DMS153 treated with DMSO at 0.1 percent for 48 hours (cell line): ENCODE measurements around the gene KLHL12.

ENCODE experiments used
- DNase-seq: peaks from one replicate; lab custom pipeline; 2025; ENCODE audit not compliant: unreplicated experiment; lab: John Stamatoyannopoulos, UW

KLHL12 gene

DNA sequence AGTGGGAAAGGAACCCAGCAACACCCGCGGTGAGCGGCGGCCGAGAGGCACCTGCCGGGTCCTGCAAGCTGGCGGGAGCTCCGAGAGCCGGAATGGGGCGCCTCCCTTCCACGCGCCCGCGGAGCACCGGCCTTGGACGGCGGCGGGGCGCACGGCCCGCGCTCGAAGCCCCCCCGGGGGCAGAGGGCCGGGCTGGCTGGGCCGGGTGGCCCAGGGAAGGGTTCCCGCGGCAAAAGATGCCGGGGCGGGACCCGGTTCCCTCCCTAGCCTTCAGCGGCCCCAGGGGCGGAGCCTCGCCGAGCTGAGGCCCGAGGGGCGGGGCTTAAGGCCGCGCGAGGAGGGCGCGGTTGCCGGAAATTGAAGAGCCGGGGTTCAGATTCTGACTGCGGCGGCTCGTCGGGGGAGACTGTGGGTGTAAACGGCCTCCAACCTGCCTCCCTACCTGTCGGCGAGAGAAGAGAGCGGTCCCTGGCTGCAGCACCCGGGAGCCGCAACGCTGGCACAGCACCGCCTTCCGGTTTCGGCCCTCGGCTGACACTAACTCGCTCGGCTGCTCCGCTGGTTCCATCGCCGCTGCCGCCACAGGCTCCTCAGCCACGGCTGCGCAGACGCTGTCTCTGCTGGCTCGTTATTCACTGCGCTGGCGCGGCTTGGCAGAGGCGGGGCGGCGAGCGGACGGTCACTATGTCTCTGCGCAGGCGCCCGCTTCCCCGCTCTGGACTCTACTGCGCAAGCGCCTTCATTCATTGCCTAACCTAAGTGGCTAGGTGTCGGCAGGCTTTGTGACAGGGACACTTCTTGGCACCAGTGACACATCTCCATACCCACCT, 38.3 kb downstream of the KLHL12 start, which contains the start of gene RABIF:
Gene RABIF (minus strand): TSS at position 619 of the 830 bp plus-strand sequence. CDS start 51 bp downstream, at position 568.
- DNase-seq: peak; percentile 99

DNA sequence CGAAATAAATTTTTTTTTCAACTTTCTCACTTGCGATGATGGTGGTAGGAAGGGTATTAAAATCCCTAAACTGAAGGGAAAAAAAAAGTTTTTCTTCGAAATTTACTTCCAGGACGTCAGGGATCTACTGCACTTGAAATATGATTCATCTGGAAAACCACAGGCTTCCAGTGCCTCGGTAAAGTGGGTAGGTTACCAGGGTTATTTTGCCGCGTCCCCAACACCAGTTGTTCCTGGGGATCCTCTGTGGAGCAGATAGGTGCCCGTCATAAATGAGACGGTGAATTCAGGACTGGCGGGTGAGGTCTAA, 38.9 kb downstream of the KLHL12 start:
- no peak for DNase-seq

DNA sequence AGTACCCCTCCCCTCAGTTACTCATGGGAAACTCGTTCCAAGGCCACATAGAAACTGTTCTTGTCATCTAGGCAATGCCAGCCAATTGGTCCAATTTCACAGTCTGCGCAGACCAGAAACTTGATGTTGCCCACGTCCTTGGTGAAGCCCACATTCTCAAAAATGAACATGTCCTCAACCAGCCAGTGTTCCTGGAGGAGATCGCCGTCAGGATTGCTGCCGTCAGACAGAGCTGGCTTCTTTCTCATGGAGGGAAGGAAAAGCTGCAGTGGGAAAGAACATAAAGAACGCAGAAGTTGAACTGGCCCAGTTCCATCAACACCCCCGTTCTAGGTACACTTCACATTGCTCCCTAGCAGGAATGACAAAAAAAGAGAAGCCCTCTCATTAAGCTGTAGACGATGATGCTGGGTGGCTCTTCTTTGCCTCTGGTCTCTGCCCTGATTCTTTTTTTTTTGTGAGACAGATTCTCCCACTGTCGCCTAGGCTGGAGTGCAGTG, 46.0 kb downstream of the KLHL12 start:
- DNase-seq: no peak

DNA sequence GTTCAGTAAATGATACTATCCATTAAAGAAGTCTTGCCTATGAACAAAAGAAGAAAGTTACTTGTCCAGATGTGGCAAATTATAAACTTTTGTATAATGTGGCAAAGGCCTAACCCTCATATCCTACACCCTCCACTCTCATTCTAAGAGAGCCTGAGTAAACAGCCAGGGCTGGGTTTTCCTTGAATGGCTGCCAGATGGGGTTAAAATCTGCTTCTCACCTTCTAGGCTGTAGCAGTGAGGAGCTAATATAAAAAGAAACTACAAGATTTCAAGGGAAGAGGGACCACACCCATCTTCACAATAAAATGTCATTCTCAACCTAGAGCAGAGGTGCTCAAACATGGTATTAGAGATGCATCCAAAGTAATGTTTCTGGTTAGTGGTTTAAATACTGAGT, 47.0 kb downstream of the KLHL12 start:
- DNase-seq: no peak

- no peak for DNase-seq
Measured at GRCh38 chr1:202879128-202879527, 47.9 kb downstream of the KLHL12 start.

GRCh38 chr1:202873026-202873425, 54.0 kb downstream of the KLHL12 start:
- DNase-seq: no peak

- no peak for DNase-seq
Measured at GRCh38 chr1:202871367-202871766, 55.7 kb downstream of the KLHL12 start.

DNA sequence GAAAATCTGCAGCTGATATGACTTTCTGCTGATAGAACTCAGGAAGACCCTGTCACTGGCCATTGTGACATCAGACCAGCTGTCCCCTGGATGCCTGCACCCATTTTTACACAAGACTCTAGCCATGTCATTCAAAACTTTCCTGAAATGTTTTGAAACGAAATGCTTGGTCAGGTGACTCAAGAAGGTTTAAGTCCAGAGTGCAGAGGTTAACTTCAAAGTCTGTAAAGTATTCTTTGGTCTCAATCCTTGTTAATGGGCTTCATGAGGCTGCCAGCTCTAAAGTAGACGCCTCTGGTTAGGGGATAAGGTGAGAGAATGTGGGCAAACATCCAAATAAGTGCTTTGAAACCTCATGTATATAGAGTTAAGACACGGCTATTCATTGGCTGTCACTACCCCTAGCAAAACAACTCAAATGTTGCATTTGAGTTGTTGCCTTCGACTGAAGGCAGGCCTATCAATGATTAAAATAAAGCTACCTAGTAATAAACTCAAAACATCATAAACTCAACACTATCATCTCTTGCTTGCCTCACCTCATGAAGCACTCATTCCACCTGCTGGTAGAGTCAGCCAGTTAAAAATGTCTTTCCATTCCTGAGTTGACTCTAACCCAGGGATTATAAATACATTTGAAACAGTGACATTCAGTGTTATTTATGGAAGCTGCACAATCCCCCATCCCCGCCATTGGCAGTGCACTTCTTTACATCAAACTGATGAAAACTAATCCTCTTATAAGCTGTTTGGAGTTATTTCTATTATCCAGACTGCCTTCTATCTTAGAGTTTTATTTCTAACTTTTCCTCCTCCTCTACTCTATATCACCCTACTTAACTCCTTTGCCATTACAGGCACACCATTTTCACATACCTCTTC, 64.1 kb downstream of the KLHL12 start:
- DNase-seq: no peak

DNA sequence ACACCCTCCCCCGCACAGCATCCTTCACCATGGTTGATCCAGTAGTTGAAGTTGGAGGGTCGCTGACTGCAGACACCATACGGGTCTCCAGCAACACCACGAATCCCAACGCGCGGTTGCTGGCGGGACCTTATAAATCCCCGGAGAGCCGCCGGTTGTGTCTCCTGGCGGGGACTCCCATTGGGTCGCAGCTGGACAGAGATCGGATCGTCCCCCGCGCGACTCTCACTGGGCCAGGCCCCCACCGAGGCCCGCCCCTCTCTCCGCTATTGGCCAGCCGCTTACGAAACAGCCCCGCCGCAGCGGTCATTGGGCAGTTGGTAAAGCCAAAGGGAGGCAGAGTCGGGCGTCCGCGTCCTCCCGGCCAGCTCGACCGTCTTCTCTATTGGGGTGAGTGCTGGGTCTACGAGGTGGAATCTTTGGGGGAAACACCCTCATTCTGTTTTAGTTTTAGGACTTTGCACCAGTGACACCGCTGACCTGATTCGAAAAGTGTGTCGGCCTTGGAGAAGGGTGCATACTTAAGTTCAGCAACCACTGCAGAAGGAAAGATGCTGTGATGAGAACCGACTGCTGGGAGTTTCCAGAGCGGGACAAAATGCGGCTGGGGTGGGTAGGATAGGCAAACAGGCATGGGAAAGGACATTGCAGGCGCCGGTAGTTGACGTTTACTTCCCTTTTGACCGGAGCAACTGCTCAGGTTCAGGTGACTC, 65.5 kb downstream of the KLHL12 start:
- DNase-seq: peak; percentile 93

DNA sequence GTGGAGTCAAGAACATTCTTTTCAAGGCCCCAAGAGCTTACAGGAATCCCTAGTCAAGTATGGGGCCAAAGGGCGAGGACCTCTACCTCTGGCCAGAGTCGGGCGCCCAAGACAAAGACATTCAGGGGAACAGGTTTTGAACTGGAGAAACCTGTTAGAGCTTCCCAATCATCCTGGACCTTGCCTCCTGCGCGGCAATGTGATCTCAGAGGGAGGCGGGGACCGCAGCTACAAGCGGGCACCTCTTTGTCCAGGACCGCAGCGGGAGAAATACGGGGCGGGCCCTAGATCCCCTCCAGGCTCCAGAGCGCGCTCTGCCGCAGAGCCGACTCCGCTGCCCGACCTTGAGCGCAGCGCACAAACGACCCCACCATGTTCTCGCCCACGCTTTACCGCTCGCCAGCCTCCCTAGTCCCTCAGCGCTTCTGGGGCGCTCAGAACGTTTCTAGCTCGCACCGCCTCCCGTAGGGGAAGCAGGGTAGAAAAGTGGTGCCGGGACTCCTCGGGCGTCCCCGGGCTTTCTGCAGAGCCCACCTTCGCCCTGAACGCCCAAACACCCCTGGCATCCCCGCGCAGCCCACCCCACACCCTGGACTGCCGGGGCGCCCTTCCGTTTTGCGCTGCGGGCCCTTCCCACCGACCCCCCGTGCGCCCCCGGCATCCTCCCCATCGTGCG, 66.2 kb downstream of the KLHL12 start:
- DNase-seq: peak; percentile 68

DNA sequence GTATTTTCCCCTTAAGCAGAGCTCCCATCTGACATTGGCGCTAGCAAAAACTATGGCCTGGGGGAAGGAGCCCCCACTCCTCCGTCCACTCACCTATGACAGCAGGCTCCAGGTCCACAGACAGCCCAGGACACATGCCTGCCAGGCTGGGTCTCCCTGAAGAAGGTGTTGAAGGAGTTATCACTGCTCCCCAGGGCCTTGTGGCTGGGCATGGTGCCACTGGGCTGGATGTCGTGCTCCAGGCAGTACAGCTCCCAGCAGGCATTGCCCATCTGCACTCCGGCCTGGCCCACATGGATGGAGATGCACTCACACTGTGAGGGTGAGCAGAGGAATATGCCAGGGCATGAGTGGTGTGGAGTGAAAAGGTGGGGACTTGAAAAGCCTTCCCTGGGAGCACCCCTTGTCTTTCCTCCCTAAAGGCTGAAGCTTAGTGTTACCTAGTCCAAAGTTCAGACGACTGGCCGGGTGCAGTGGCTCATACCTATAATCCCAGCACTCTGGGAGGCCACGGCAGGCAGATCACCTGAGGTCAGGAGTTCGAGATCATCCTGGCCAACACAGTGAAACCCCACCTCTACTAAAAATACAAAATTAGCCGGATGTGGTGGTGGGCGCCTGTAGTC, 68.1 kb downstream of the KLHL12 start:
- no peak for DNase-seq

DNA sequence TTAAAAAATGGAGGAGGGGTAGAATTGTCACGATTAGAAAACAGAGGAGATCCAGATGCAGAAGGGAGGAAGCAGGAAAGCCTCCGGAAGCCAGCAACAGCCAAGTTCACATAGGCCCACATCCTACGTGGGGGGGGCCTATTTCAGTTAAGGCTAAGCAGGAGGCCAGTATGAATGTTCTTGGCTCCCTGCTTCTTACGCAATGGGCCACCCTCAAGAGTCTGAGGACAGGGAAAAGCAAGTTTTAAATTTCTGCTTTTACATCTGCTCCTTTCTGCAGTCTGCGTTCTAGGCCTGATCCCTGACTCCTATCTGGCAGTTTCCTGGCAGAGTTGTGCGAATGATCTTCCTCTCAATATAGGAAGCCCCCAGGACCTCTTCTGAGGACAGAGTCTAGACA, 68.7 kb downstream of the KLHL12 start:
- no peak for DNase-seq

GRCh38 chr1:202857136-202857610, 69.9 kb downstream of the KLHL12 start:
- no peak for DNase-seq

- DNase-seq: no peak
Measured at GRCh38 chr1:202856014-202856413, 71.0 kb downstream of the KLHL12 start.

GRCh38 chr1:202854787-202855186, 72.2 kb downstream of the KLHL12 start:
- DNase-seq: no peak

DNA sequence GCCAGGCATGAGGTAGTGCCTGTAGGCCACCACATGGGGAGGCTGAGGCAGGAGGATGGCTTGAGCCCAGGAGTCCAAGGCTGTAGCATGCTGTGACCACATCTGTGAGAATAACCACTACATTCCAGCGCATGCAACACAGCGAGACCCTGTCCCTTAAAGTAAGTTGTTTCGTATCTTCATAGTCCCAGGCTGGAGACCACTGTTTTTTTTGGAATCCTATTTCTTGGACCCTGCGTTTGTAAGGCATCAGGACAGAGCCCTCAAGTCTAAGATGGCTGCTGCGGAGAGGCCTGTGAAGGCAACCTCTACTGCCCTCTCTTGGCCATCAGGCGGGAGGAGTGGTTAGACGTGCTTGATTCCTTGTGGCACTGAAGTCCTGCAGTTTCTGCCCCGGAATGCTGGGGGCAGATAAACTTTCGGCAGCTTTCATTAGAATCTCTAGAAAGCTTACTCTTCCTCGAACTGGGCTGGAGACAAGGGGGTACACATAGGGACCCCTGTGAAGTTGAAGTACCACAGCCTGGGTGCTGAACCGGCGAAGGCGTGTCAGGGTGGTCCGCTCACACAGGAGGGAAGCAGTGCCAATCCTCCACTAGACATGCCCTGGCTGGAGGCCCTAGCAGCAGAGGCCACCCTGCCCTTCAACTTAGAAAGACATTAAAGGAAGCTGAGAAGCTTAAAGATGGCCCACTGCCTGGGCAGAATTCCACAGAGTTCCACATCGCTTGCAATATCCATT, 74.7 kb downstream of the KLHL12 start:
- DNase-seq: no peak

- no peak for DNase-seq
Measured at GRCh38 chr1:202850593-202851362, 76.3 kb downstream of the KLHL12 start.

DNA sequence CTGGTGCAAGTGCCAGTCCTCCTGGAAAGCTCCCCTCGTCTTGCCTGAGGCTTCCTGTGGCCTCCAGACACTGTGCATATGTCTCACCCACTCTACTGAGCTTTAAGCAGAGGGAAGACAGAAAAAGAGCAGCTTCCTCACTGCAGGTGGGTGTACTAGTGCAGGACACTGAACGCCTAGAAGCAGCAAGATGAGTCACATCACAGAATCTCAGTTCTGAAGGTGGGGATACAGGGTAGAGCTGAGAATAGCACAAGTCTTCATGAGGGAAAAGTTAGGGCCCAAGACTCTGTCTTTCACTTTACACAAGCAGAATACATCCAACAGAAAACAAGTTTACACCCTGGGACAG, 78.9 kb downstream of the KLHL12 start:
- DNase-seq: no peak

DNA sequence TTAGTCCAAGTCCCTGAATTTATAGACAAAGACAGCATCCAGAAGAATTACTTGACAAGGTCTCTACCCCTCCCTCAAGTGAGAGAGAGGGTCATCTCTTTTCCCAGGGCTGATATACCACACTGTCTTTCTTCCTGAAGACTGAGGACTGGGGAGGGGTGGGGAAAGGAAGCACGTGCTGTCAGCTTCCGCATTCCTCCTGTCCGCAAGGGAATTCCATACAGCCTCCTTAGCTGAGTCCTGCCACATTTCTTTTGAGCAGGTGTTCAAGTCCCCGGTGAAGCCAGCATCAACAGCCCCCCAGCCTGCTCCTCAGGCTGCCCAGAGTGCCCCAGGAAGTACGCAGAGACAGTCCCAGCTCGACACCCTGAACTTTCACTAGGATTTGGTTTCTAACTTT, 82.1 kb downstream of the KLHL12 start:
- DNase-seq: no peak
